ENCODE results near the gene KRTAP3-1. TPM values are rescaled to one million over a fixed set of nuclear protein-coding genes. Genes with fewer than 3 reads are reported as not detected.
"Not testable (repeated sequence)": the region's sequence is repeated elsewhere in the genome, so short reads cannot be mapped to it uniquely, and the experiment has no call there.

The KRTAP3-1 gene
- total and polyA plus RNA-seq, 9 of the 15 experiments (the other 6 are each of a cell fraction or from before 2014, with no cell fraction given), result not detected

- no peak for FAIRE-seq
- in situ Hi-C loops (cut with MboI) (no loop called here), intact Hi-C loops (cut with micrococcal nuclease) (no loop called here)
- peak; percentile 65; the same call in 1 of the 2 replicates for TF ChIP-seq ZFP1 (CRISPR knock-in tag; IDR thresholded peaks at IDR 0.05)
- TF ChIP-seq ZBED1 (IDR thresholded peaks at IDR 0.05), result no peak
- no peak for TF ChIP-seq THRB (CRISPR knock-in tag; conservative IDR thresholded peaks at IDR 0.05)
- Histone ChIP-seq H3K36me3 (ENCODE audit: control insufficient read depth, insufficient read depth, low read length) (no peaks in the 10 kb centered on the region), H3K27ac (ENCODE audit: extremely low read depth, low read depth, low read length) (no peak overlapping the region), H3K4me3 (no peak overlapping the region), H3K9me3 (replicated peaks; ENCODE audit: control insufficient read depth, insufficient read depth, low read depth, low read length) (no peaks in the 10 kb centered on the region; the same call in 1 of the 2 replicates), H3K79me2 (ENCODE audit: control insufficient read depth, insufficient read depth, low read length) (no peaks in the 10 kb centered on the region), H3K9ac (ENCODE audit: insufficient read depth in 1 of 2, low read depth in 2 of 2, low read length in 2 of 2) (no peak overlapping the region), H2AFZ (ENCODE audit: low read depth, low read length) (no peak overlapping the region), H3K27me3 (ENCODE audit: control insufficient read depth in 2 of 2, insufficient read depth in 2 of 2, low read length in 2 of 2) (peaks cover 0 to 2% of the 10 kb centered on the region in 2 experiments; a peak in 2 of 5 replicates), H4K20me1 (replicated peaks; ENCODE audit: control insufficient read depth, insufficient read depth, low read length) (no peaks in the 10 kb centered on the region), H3K4me1 (replicated peaks in 1 of 2; ENCODE audit: control insufficient read depth in 2 of 2, insufficient read depth in 2 of 2, low read length in 2 of 2) (no peaks in the 10 kb centered on the region), H3K4me2 (ENCODE audit: insufficient read depth, low read length) (no peak overlapping the region), H3K9me1 (ENCODE audit: control insufficient read depth, insufficient read depth, low read length) (no peaks in the 10 kb centered on the region)
- ChIA-PET POLR2A (no interaction called here), CTCF (ENCODE audit: low intra/inter-chr PET ratio) (no interaction called here)
- ATAC-seq, result no peak
- WGBS (ENCODE audit: insufficient coverage, low coverage, missing lambda C conversion rate), result 5% methylated on average over 1 of the region's 1 CpG
- BruUV-seq (replicated peaks), result no TSS peak
- no peak for DNase-seq (ENCODE audit: extremely low read depth in 1 of 4, low spot score in 3 of 4)
Measured at GRCh38 chr17:41042953-41043352, 34.0 kb upstream of the KRTAP3-1 start.

GRCh38 chr17:41040783-41041571, 32.0 kb upstream of the KRTAP3-1 start, which contains the start of gene KRTAP1-1:
Gene KRTAP1-1 (minus strand): TSS chr17:41041450. CDS start chr17:41041397, 53 bp downstream.
- H3K27ac ChIP-seq (ENCODE audit: extremely low read depth, low read depth, low read length); H3K4me1 ChIP-seq (replicated peaks in 1 of 2; ENCODE audit: control insufficient read depth in 2 of 2, insufficient read depth in 2 of 2, low read length in 2 of 2); H3K4me3 ChIP-seq; intact Hi-C loops (cut with micrococcal nuclease); H3K79me2 ChIP-seq (ENCODE audit: control insufficient read depth, insufficient read depth, low read length); H3K9me3 ChIP-seq (replicated peaks; ENCODE audit: control insufficient read depth, insufficient read depth, low read depth, low read length); H4K20me1 ChIP-seq (replicated peaks; ENCODE audit: control insufficient read depth, insufficient read depth, low read length); DNase-seq (ENCODE audit: extremely low read depth in 1 of 4, low spot score in 3 of 4); H3K9me1 ChIP-seq (ENCODE audit: control insufficient read depth, insufficient read depth, low read length); in situ Hi-C loops (cut with MboI); H3K27me3 ChIP-seq (ENCODE audit: control insufficient read depth in 2 of 2, insufficient read depth in 2 of 2, low read length in 2 of 2); H2AFZ ChIP-seq (ENCODE audit: low read depth, low read length); ATAC-seq; H3K36me3 ChIP-seq (ENCODE audit: control insufficient read depth, insufficient read depth, low read length); H3K4me2 ChIP-seq (ENCODE audit: insufficient read depth, low read length); BruUV-seq (replicated peaks); FAIRE-seq; H3K9ac ChIP-seq (ENCODE audit: insufficient read depth in 1 of 2, low read depth in 2 of 2, low read length in 2 of 2); POLR2A ChIA-PET; CTCF ChIA-PET (ENCODE audit: low intra/inter-chr PET ratio): not testable (repeated sequence)
- WGBS (ENCODE audit: insufficient coverage, low coverage, missing lambda C conversion rate), result 2% methylated on average over 13 of the region's 14 CpGs
